Skeletal muscle tissue (tissue), 4 donors: ENCODE measurements around the gene TBX2. TPM values are rescaled to one million over a fixed set of nuclear protein-coding genes. Genes with fewer than 3 reads are reported as not detected.
"Not testable (repeated sequence)": the region's sequence is repeated elsewhere in the genome, so short reads cannot be mapped to it uniquely, and the experiment has no call there.

ENCODE experiments used
- H3K27ac ChIP-seq: one replicate; pipeline ENCODE4 v1.7.0; 2013; ENCODE audit warnings: mild to moderate bottlenecking, low read depth, low read length, inconsistent platforms
- H3K27me3 ChIP-seq, 3 donors: one replicate each; pipeline ENCODE4 v1.7.0; 2013; ENCODE audit warnings: low read length in 3 of 3; ENCODE audit not compliant: control insufficient read depth in 3 of 3, insufficient read depth in 3 of 3
- H3K36me3 ChIP-seq, 3 donors: one replicate each; pipeline ENCODE4 v1.7.0; 2013; ENCODE audit warnings: low read length in 3 of 3; ENCODE audit not compliant: control insufficient read depth in 3 of 3, insufficient read depth in 3 of 3
- H3K4me1 ChIP-seq, 3 donors: one replicate each; pipeline ENCODE4 v1.7.0; 2013; ENCODE audit warnings: low read length in 3 of 3, mild to moderate bottlenecking in 3 of 3; ENCODE audit not compliant: control insufficient read depth in 3 of 3, insufficient read depth in 3 of 3
- H3K4me3 ChIP-seq, 3 donors: one replicate each; pipeline ENCODE4 v1.7.0; 2013; ENCODE audit warnings: low read length in 3 of 3
- H3K9ac ChIP-seq, 3 donors: one replicate each; pipeline ENCODE4 v1.7.0; 2013; ENCODE audit warnings: low read length in 3 of 3, mild to moderate bottlenecking in 3 of 3, moderate library complexity in 2 of 3, low read depth in 1 of 3
- H3K9me3 ChIP-seq, 3 donors: one replicate each; pipeline ENCODE4 v1.7.0; 2013; ENCODE audit warnings: low read length in 3 of 3; ENCODE audit not compliant: control insufficient read depth in 3 of 3
- total RNA-seq: library from RNA; depleted of rRNA; stranded (reverse); fragments of >200 nt; gene quantifications from one replicate; pipeline ENCODE4 v1.2.3, GENCODE V29; 2014
- donor health status: Osteomylitis.

TBX2 gene
- 5.2 TPM for total RNA-seq

DNA sequence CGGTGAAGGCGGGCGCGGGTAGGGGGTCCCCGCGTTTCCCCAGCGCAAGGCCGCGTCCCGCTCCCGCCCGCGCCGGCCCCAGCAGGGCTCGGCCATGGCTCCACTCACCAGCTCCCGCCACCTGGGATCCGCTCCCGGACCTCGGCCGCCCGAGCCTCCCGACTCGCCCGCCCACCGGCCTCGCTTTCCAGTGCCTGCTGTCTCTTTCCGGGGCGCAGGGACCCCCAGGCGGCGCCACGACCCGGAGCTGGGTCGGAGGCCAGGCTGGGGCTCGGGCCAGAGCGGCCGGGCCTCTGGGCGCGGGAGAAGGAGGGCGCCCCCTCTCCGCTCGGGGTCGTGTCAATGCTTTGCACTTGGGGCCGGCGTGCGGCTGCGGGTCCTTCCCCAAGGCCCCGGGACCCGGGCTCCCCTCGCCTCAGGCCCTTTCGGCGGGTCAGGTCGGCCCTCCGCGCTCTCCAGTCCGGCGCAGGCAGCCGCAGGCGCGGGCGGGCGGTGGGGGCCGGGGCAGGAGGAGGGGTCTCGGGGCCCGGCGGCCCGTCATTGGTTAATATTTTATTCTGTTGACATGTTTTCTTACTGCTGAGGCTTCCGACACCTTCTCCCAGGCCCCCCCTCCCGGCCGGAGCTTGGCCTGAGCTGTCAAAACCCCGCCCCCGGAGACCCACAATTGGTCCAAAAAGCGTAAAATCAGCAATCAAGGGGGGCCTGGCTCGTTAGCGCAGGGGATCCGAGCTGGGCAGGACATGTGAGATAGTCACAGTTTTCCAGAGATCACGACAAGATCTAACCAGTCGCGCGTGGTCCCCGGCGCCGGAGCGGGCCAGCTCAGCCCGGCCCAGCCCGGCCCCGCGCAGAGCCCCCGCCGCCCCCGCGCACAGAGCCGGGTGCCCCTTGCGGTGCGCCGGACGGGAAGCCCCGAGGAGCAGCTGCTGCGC is at the start of gene TBX2:
Gene TBX2 (plus strand): TSS at position 713 of the 935 bp plus-strand sequence. CDS start 334 bp downstream, outside the sequence.
- peak within 1 kb of the TSS; percentile 40 for H3K27ac ChIP-seq
- H3K4me3 ChIP-seq: peak within 1 kb of the TSS; percentile 57 to 70 (median 59)
- H3K9ac ChIP-seq: peak within 1 kb of the TSS; percentile 54 to 74 (median 62)
- peaks cover 73 to 75% (median 74%) of the 10 kb centered on the region in 3 donors for H3K27me3 ChIP-seq
- peaks cover 20 to 36% (median 36%) of the 10 kb centered on the region in 3 donors for H3K4me1 ChIP-seq
- H3K9me3 ChIP-seq: no peaks in the 10 kb centered on the region
- H3K36me3 ChIP-seq: peaks cover 0 to 4% (median 0%) of the 10 kb centered on the region in 3 donors

DNA sequence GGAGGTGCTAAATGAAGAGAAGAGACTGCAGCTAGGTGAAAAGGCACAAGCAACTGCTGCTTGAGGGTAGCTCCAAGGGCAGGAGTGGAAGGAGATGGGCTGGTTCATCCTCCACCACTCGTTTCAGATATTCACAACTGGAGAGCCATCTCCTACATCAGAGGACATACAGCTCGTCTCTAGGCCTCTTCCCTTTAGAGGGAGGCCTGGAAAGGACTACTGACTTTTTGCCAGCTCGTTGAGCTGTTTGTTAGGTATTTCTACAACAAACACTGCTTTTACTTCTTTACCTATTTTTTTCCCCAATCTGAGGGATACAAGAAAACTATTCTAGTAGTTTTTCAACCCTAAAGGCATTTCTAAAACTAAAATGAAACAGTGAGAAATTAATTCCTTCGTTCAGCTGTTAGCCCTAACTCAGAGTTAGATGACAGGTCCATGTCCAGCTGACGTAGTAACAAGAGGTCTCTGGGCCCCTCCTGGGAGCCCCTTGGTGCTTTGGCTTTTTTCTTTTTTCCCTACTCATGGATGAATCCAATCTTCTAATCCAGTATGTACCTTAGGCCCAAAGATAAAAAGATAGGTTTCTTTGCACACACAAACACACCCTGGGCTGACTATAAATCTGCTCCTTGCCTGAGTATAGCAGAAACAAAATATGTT is 47.8 kb upstream of the TBX2 start:
- H3K4me1 ChIP-seq: no peaks in the 10 kb centered on the region
- H3K27ac ChIP-seq: no peak overlapping the region
- no peaks in the 10 kb centered on the region for H3K36me3 ChIP-seq
- no peak overlapping the region for H3K4me3 ChIP-seq
- no peaks in the 10 kb centered on the region for H3K9me3 ChIP-seq
- no peaks in the 10 kb centered on the region for H3K27me3 ChIP-seq
- no peak overlapping the region for H3K9ac ChIP-seq

DNA sequence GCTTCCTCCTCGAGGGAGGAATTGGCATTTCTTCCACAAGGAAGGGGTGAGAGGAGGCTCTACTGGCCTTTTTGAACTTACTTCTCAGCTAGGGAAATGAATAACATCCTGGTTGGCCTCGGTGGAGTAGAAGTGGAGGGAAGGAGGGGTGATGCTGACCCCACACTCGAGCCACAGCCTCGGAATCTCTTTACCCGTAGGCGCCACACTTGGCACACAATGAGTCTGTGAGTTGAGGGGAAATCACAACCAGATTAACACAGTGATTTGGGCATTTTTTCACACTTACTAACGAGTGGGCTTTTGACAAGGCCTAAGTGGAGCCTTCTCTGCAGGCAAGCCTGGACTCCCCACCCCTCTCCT is 47.3 kb upstream of the TBX2 start:
- H3K9ac ChIP-seq: no peak overlapping the region
- H3K36me3 ChIP-seq: no peaks in the 10 kb centered on the region
- no peak overlapping the region for H3K4me3 ChIP-seq
- H3K27ac ChIP-seq: no peak overlapping the region
- no peaks in the 10 kb centered on the region for H3K9me3 ChIP-seq
- no peaks in the 10 kb centered on the region for H3K27me3 ChIP-seq
- H3K4me1 ChIP-seq: no peaks in the 10 kb centered on the region

DNA sequence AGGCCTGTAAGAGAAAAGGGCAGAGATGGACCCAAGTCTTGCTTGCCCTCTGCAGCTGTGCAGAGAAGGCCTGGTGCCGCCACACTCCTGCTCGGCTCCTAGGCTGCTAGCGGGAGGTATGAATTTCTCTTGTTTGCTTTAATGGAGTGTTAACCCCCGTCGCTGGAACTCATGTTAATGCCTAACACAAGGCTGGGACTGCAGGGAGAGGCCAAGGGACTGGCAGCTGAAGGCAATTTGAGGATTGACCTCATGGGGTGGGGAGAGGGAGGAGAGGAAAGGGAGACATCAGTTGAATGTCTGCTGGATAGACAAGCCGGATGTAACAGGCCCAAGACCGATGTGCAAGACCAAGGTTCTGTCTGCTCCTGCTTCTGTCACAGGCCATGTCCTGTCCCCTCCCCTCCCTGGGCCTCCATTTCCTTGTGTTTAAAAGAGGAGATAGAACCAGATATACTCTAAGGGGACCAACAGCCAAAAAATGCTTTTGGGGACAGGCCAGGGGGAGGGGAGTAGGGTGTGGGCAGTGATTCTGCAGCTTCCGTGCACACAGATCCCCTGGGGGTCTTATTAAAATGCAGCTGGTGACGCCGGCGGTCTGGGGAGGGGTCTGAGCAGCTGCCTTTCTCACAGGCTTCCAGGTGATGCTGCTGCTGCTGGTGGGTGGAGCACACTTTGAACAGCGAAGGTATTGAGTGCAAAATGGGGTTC is 46.7 kb upstream of the TBX2 start:
- no peaks in the 10 kb centered on the region for H3K36me3 ChIP-seq
- no peaks in the 10 kb centered on the region for H3K9me3 ChIP-seq
- no peak overlapping the region for H3K4me3 ChIP-seq
- H3K27me3 ChIP-seq: no peaks in the 10 kb centered on the region
- H3K9ac ChIP-seq: no peak overlapping the region
- H3K27ac ChIP-seq: no peak overlapping the region
- H3K4me1 ChIP-seq: no peaks in the 10 kb centered on the region

DNA sequence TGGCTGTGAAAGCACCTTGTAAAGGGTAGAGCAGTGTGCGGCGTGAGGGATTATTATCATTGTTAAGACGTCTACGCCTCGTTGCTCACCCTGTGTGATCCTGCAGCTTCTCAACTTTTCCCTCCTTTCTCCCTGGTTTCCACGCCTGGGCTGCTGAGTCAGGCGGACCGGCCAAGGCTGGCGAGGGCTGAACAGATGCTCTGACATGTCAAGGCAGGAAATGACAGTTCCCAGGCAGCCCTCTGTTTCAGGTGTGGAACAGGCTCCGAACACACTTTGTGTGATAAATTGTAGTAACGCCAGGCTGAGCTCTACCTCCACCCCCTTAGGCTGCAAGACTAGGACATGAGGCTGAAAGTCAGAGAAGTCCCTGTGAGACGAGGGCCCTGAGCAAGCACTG is 46.0 kb upstream of the TBX2 start:
- Histone ChIP-seq H3K9ac (no peak overlapping the region), H3K27ac (no peak overlapping the region), H3K27me3 (no peaks in the 10 kb centered on the region), H3K9me3 (no peaks in the 10 kb centered on the region), H3K4me1 (no peaks in the 10 kb centered on the region), H3K36me3 (no peaks in the 10 kb centered on the region), H3K4me3 (no peak overlapping the region)

DNA sequence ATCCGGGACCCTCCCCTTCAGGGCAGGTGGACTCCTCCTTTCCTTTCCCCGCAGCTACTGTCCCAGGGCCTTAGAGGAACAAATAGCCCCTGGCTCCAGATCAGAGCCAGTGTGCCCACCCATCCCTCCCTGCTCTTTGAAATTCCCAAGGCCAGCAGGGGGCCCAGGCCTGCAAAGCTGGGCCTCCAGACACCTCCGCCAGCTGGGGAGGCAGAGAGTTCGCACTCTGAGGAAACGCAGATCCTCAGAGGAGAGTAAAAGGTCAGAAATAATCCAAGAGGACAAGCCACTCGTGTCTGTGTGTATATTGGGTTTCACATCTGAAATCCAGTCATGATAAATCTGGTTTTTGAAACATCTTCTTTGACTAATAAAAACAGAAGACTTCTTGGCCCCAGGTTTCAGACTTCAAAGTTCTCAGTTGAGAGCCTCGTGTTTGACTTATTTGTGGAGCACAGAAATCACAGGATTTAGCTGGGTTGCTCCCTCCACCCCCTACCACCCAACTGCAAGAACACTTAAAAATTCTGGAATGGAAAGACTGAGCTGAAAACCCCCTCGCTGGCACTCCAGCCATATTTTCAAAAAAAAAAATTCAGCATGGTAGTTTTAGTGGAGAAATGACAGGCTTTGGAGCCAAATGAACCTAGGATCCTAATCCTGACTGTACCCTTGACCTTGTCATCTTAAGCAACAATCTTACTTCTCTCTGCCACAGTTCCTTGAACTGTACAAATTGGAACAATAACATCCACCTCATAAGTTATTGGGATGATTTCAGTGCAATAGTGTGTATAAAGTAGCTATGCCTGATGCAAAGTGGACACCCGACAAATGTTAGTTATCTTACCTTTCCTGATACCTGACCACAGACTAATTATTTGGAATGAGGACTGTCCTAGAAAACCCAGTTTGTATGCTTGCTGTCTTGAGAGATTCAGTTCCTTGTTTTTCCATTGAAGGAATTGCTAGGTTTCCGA is 44.5 kb upstream of the TBX2 start:
- H3K4me1 ChIP-seq: no peaks in the 10 kb centered on the region
- no peaks in the 10 kb centered on the region for H3K36me3 ChIP-seq
- no peak overlapping the region for H3K4me3 ChIP-seq
- no peaks in the 10 kb centered on the region for H3K9me3 ChIP-seq
- H3K27ac ChIP-seq: no peak overlapping the region
- H3K9ac ChIP-seq: no peak overlapping the region
- H3K27me3 ChIP-seq: no peaks in the 10 kb centered on the region

DNA sequence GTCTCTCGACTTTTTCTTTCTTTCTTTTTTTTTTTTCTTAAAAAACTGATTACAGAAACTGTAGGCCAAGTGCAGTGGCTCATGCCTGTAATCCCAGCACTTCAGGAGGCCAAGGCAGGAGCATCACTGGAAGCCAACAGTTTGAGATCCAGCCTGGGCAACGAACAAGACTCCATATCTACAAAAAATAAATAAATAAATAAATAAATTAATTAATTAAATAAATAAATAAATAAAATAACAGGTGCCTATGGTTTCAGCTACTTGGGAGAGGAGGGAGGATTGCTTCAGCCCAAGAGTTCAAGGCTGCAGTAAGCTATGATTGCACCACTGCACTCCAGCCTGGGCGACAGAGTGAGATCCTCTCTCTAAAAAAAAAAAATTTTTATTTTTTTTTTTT is 42.6 kb upstream of the TBX2 start:
- H3K27me3 ChIP-seq, H3K36me3 ChIP-seq, H3K4me1 ChIP-seq, H3K9me3 ChIP-seq, H3K27ac ChIP-seq, H3K4me3 ChIP-seq, H3K9ac ChIP-seq: not testable (repeated sequence)

DNA sequence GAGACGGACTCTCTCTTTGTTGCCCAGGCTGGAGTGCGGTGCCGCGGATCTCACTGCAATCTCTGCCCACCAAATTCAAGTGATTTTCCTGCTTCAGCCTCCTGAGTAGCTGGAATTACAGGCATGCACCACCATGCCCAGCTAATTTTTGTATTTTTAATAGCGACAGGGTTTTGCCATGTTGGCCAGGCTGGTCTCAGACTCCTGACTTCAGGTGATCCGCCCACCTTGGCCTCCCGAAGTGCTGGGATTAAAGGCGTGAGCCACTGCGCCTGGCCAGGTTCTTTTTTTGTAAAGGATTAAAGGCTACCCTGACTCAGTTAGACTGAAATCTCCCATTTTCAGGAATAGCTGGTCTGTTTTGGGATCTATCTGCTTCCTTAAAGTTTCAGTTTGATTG is 40.1 kb upstream of the TBX2 start:
- H3K4me1 ChIP-seq, H3K36me3 ChIP-seq, H3K9ac ChIP-seq, H3K4me3 ChIP-seq, H3K27me3 ChIP-seq, H3K9me3 ChIP-seq, H3K27ac ChIP-seq: not testable (repeated sequence)

DNA sequence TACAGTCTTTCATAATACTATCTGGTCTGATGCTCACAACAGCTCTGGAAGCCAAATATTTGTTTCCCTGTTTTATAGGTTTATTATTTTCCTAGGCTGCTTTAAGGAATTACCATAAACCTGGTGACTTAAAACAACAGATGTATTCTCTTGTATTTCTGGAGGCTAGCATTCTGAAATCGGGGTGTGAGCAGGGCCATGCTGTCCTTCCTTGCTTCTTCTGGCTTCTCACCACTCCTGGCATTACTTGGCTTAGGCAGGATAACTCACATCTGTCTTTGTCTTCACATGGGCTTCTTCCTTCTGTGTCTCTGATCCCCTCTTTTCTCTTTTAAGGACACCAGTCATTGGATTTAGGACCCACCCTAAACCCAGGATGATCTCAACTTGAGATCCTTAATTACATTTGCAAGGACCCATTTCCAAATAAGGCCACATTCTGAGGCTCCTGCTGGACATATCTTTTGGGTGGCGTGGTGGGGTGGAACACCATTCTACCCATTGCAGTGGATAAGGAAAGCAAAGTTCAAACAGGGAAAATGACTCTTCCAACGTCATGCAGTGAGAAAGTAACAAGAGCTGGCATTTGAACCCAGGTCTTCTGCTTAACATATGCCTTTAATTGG is 39.2 kb upstream of the TBX2 start:
- Histone ChIP-seq H3K27ac (no peak overlapping the region), H3K9ac (no peak overlapping the region), H3K4me3 (no peak overlapping the region), H3K9me3 (no peaks in the 10 kb centered on the region), H3K27me3 (no peaks in the 10 kb centered on the region), H3K36me3 (no peaks in the 10 kb centered on the region), H3K4me1 (no peaks in the 10 kb centered on the region)
